Measurements from ENCODE around the gene ALOX12B.

DNA sequence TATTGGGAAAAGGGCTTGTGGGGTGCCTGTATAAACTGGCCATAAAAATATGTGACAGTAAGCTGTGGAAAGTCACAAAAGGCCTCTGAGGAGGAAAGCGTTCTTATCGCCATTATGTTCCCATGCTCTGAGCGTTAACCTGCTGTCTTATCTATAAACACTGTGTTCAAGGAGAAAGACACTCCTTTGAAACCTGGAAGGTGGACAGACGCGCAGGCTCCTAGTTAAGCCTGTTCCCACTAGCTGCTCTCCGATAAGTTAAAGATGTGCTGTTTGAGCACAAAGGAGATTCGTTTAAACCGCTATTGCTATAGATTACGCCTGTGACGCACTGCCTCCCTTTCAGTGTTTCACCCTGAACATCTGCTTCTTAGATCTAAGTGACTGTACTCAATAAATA, 5.2 kb downstream of the ALOX12B start:
- TF ChIP-seq, protein P1, sequence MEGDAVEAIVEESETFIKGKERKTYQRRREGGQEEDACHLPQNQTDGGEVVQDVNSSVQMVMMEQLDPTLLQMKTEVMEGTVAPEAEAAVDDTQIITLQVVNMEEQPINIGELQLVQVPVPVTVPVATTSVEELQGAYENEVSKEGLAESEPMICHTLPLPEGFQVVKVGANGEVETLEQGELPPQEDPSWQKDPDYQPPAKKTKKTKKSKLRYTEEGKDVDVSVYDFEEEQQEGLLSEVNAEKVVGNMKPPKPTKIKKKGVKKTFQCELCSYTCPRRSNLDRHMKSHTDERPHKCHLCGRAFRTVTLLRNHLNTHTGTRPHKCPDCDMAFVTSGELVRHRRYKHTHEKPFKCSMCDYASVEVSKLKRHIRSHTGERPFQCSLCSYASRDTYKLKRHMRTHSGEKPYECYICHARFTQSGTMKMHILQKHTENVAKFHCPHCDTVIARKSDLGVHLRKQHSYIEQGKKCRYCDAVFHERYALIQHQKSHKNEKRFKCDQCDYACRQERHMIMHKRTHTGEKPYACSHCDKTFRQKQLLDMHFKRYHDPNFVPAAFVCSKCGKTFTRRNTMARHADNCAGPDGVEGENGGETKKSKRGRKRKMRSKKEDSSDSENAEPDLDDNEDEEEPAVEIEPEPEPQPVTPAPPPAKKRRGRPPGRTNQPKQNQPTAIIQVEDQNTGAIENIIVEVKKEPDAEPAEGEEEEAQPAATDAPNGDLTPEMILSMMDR (IDR thresholded peaks at IDR 0.05) = no peak
- TF ChIP-seq POLR2A (IDR thresholded peaks at IDR 0.05) = no peak

Data from transverse colon (tissue), 3 donors.